ENCODE data around the gene ISG15.

ISG15 gene

DNA sequence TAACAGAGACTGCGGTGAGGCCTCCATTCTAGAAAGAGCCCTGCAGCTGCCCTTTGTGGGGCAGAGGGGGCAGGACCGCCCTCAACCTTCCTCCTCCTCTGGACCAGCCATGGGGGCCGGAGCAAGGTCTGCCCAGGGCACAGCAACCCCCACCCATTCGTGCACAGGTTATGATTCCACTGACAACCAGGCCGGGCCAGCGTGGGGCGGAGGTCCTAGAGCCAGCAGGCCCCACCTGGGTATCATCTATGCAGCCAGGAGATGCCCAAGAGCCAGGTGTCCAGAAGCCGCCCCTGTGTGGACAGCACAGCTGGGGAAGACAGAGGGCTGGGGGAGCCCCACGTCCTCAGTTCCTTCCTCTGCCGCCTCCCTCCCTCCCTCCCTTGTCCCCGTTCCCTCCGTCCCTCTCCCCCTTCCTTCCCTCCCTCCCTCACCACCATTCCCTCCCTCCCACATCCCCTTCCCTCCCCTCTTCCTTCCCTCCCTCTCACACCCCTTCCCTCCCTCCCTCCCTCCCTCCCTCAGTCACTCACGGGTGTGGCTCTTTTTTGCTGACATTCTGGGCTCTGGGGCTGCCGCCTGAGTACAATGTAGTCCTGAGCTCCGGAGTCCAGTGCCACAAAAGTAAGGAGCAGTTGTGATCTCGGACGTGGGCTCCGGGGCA lies 48.5 kb downstream of the ISG15 start:
- H3K27ac ChIP-seq = no peak overlapping the region
- TF ChIP-seq, protein P1, sequence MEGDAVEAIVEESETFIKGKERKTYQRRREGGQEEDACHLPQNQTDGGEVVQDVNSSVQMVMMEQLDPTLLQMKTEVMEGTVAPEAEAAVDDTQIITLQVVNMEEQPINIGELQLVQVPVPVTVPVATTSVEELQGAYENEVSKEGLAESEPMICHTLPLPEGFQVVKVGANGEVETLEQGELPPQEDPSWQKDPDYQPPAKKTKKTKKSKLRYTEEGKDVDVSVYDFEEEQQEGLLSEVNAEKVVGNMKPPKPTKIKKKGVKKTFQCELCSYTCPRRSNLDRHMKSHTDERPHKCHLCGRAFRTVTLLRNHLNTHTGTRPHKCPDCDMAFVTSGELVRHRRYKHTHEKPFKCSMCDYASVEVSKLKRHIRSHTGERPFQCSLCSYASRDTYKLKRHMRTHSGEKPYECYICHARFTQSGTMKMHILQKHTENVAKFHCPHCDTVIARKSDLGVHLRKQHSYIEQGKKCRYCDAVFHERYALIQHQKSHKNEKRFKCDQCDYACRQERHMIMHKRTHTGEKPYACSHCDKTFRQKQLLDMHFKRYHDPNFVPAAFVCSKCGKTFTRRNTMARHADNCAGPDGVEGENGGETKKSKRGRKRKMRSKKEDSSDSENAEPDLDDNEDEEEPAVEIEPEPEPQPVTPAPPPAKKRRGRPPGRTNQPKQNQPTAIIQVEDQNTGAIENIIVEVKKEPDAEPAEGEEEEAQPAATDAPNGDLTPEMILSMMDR (conservative IDR thresholded peaks at IDR 0.05) = no peak
- TF ChIP-seq ZFX (IDR thresholded peaks at IDR 0.05) = no peak

DNA sequence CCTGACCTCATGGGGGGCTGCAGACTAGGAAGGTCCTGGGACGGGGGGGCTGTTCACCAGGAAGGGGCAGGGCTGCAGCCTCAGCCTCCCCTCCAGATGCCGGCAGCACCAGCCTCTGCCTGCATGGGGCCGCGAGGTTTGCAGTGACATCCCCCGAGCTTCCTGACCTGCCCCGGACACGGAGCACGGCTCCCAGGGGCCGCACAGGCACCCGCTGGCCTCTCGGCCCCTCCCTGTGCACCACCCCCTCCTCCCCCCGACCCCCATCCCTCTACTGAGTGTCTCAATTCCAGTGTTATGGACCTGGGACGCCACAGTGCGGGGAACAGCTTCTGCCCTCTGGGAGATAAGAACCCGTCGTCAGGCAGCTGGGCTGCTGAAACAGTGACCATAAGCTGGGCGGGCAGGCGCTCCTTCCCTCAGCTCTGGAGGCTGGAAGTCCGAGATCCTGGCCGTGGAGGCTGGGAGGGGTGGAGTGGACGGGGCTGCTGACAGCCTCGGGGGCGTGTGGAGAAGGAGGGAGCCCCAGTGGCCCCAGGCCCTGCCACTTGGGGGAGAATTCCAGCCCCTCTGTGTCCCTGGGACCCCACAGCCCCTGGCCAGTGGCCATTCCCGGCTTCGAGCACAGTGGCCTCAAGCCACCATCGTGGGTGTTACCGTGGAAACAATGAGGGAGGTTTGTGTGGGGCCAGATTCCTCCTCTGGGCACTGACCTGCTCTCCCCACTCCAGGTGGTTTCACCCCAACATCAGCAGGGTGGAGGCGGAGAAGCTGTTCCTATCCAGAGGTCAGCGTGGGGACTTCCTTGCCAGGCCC lies 49.3 kb downstream of the ISG15 start:
- TF ChIP-seq, protein P1 (conservative IDR thresholded peaks at IDR 0.05) = no peak
- TF ChIP-seq ZFX (IDR thresholded peaks at IDR 0.05) = no peak
- H3K27ac ChIP-seq = no peak overlapping the region

DNA sequence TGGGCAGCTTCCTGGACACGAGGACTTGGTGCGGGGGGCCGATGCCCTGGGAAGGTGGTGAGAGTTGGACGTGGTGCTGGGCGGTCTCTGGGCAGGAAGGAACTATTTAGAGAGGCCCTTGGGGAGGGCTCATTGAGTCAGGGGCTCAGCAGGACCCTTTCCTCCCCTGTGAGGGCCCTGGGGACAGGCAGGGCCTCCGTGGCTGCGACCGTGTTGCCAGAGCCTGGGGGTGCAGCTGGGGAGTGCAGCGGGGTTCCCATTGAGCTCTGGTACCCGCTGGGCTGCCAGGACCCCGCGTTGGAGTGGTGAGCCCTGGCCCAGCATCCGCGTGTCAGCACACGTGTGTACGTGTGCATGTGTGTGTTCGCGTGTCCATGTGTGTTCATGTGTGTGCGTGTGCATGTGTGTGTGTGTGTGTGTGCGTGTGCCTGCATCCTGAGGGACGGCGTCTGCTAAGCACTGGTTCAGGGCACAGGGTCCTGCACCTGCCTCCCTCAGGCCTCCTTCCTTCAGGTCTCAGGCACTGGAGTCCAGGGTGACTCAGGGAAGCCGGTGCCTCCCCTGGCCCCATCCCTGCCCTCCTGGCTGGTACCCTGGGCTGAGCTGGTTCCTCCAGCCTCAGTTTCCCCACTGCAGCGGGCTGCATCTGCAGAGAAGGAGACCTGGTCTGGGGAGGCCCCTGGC lies 50.1 kb downstream of the ISG15 start:
- TF ChIP-seq, protein P1 (conservative IDR thresholded peaks at IDR 0.05) = no peak
- no peak for TF ChIP-seq ZFX (IDR thresholded peaks at IDR 0.05)
- H3K27ac ChIP-seq = no peak overlapping the region

Measured in C4-2B (cell line).